H1 (cell line): ENCODE measurements around the gene NAGS. TPM values are rescaled to one million over a fixed set of nuclear protein-coding genes. Genes with fewer than 3 reads are reported as not detected.
A peak's percentile ranks its signal among the peaks of the same experiment; 100 is the strongest.

Experiments used
- CTCF ChIA-PET: fragments of 300-600 bp; sonication (Branson Sonifier 250); formaldehyde crosslinking; loops from one replicate; lab custom pipeline; 2021; ENCODE audit not compliant: partially characterized antibody; lab: Charles Lee
- POLR2A ChIA-PET: fragments of 300-600 bp; sonication (Branson Sonifier 250); formaldehyde crosslinking; loops from one replicate; lab custom pipeline; 2021; ENCODE audit warnings: inconsistent platforms; ENCODE audit not compliant: partially characterized antibody; lab: Charles Lee
- DNase-seq, 2 experiments: peaks; one replicate each; pipeline versions ENCODE4 v3.0.0 to v3.0.0-alpha.2; 2010 to 2022; ENCODE audit warnings: low spot score in 2 of 2, low read depth in 1 of 2, mixed read lengths in 1 of 2
- FAIRE-seq: peaks from 2 replicates; lab custom pipeline; 2011; peaks lifted over from hg19 to GRCh38; lab: Jason Lieb, UNC
- H2AFZ ChIP-seq: 2 replicates; pipeline ENCODE4 v1.8.1; 2012; ENCODE audit warnings: low read length, inconsistent platforms
- H2AK5ac ChIP-seq: 2 replicates; pipeline ENCODE4 v1.6.1; 2013; ENCODE audit warnings: low read depth, low read length
- H2BK120ac ChIP-seq: replicated peaks from 2 replicates; pipeline ENCODE3; 2013; ENCODE audit warnings: low read depth, low read length, inconsistent platforms
- H2BK12ac ChIP-seq: 2 replicates; pipeline ENCODE4 v1.6.1; 2013; ENCODE audit warnings: low read depth, low read length
- H2BK15ac ChIP-seq: 2 replicates; pipeline ENCODE4 v1.6.1; 2013; ENCODE audit warnings: low read length
- H2BK20ac ChIP-seq: 2 replicates; pipeline ENCODE4 v1.6.1; 2013; ENCODE audit warnings: low read length
- H2BK5ac ChIP-seq: 2 replicates; pipeline ENCODE4 v1.6.1; 2013; ENCODE audit warnings: low read depth, low read length
- H3K14ac ChIP-seq: 2 replicates; pipeline ENCODE4 v1.6.1; 2013; ENCODE audit warnings: inconsistent platforms; ENCODE audit not compliant: insufficient read length
- H3K18ac ChIP-seq: 2 replicates; pipeline ENCODE4 v1.6.1; 2013; ENCODE audit warnings: low read length; ENCODE audit errors: extremely low read depth
- H3K23ac ChIP-seq: 2 replicates; pipeline ENCODE4 v1.6.1; 2013; ENCODE audit warnings: inconsistent platforms; ENCODE audit not compliant: insufficient read length
- H3K23me2 ChIP-seq: 2 replicates; pipeline ENCODE4 v1.6.1; 2013; ENCODE audit warnings: low read depth, low read length
- H3K27ac ChIP-seq: 2 replicates; pipeline ENCODE4 v1.6.1; 2011; ENCODE audit warnings: low read depth, low read length, inconsistent platforms
- H3K27me3 ChIP-seq, 4 experiments: replicated peaks in 1 of 4; 1 replicate in 1 of 4; 2 replicates in 3 of 4; pipeline versions ENCODE4 v1.6.1 to v1.8.1; 2011 to 2013; ENCODE audit warnings: low read length in 3 of 4, mild to moderate bottlenecking in 3 of 4, inconsistent platforms in 2 of 4, mixed read lengths in 2 of 4, moderate library complexity in 1 of 4; ENCODE audit not compliant: control insufficient read depth in 3 of 4, insufficient read depth in 3 of 4; ENCODE audit errors: extremely low read depth in 1 of 4
- H3K36me3 ChIP-seq, 4 experiments: 2 replicates each; pipeline versions ENCODE4 v1.6.1 to v1.8.1; 2011 to 2013; ENCODE audit warnings: mild to moderate bottlenecking in 4 of 4, low read length in 3 of 4, moderate library complexity in 2 of 4, control low read depth in 1 of 4, inconsistent platforms in 1 of 4; ENCODE audit not compliant: insufficient read depth in 4 of 4, control insufficient read depth in 2 of 4
- H3K4ac ChIP-seq: replicated peaks from 2 replicates; pipeline ENCODE3; 2013; ENCODE audit warnings: low read length, low read depth, mixed read lengths, inconsistent platforms; ENCODE audit not compliant: insufficient read length
- H3K4me1 ChIP-seq, 4 experiments: replicated peaks in 1 of 4; 1 replicate in 1 of 4; 2 replicates in 3 of 4; pipeline versions ENCODE4 v1.6.1 to v1.8.1; 2011 to 2013; ENCODE audit warnings: low read length in 3 of 4, inconsistent platforms in 2 of 4, mixed read lengths in 1 of 4; ENCODE audit not compliant: insufficient read depth in 4 of 4, control insufficient read depth in 3 of 4
- H3K4me2 ChIP-seq, 2 experiments: 2 replicates each; pipeline versions ENCODE4 v1.6.1 to v1.8.1; 2011 to 2013; ENCODE audit warnings: low read depth in 2 of 2, low read length in 2 of 2, control low read depth in 1 of 2, inconsistent platforms in 1 of 2, mild to moderate bottlenecking in 1 of 2; ENCODE audit not compliant: insufficient read depth in 1 of 2
- H3K4me3 ChIP-seq, 4 experiments: fragments of 200-600, 300-600 bp in 1 of 4; sonication (generic), shearing (Covaris generic), sonication (Bioruptor Twin) in 1 of 4; 2 replicates each; pipeline versions ENCODE4 v1.5.1 to v1.8.1; 2011 to 2016; ENCODE audit warnings: low read length in 4 of 4, low read depth in 3 of 4, control low read depth in 2 of 4, inconsistent platforms in 2 of 4, mild to moderate bottlenecking in 2 of 4, mixed read lengths in 1 of 4, moderate library complexity in 1 of 4; ENCODE audit not compliant: insufficient read depth in 2 of 4; ENCODE audit errors: extremely low read depth in 1 of 4
- H3K56ac ChIP-seq: replicated peaks from 2 replicates; pipeline ENCODE3; 2013; ENCODE audit warnings: low read depth, mild to moderate bottlenecking, mixed read lengths, low read length, inconsistent platforms; ENCODE audit not compliant: insufficient read length
- H3K79me1 ChIP-seq: 2 replicates; pipeline ENCODE4 v1.6.1; 2013; ENCODE audit warnings: low read depth, low read length, control low read depth
- H3K79me2 ChIP-seq, 2 experiments: 2 replicates each; pipeline versions ENCODE4 v1.6.1 to v1.8.1; 2012 to 2013; ENCODE audit warnings: low read length in 2 of 2, mild to moderate bottlenecking in 2 of 2, inconsistent platforms in 1 of 2; ENCODE audit not compliant: insufficient read depth in 2 of 2, control insufficient read depth in 1 of 2
- H3K9ac ChIP-seq, 4 experiments: replicated peaks in 1 of 4; 1 replicate in 1 of 4; 2 replicates in 3 of 4; pipeline versions ENCODE4 v1.6.1 to v1.8.1; 2011 to 2013; ENCODE audit warnings: low read depth in 3 of 4, low read length in 3 of 4, control low read depth in 2 of 4, mild to moderate bottlenecking in 2 of 4, moderate library complexity in 2 of 4, inconsistent platforms in 1 of 4; ENCODE audit errors: extremely low read depth in 1 of 4
- H3K9me3 ChIP-seq, 2 experiments: 2 replicates each; pipeline versions ENCODE4 v1.6.1 to v1.8.1; 2012 to 2013; ENCODE audit warnings: mild to moderate bottlenecking in 2 of 2, moderate library complexity in 2 of 2, control low read depth in 1 of 2, inconsistent platforms in 1 of 2, low read depth in 1 of 2, low read length in 1 of 2, mixed read lengths in 1 of 2; ENCODE audit not compliant: insufficient read depth in 2 of 2
- H4K20me1 ChIP-seq, 2 experiments: replicated peaks in 1 of 2; 2 replicates each; pipeline versions ENCODE3 to v1.8.1; 2011 to 2013; ENCODE audit warnings: inconsistent platforms in 2 of 2, low read length in 2 of 2, mild to moderate bottlenecking in 1 of 2; ENCODE audit not compliant: insufficient read depth in 2 of 2, control insufficient read depth in 1 of 2
- H4K5ac ChIP-seq: 2 replicates; pipeline ENCODE4 v1.6.1; 2013; ENCODE audit warnings: low read length, low read depth, mixed read lengths, inconsistent platforms; ENCODE audit not compliant: insufficient read length
- H4K8ac ChIP-seq: 2 replicates; pipeline ENCODE4 v1.8.0; 2013; ENCODE audit warnings: mild to moderate bottlenecking, moderate library complexity, low read length, inconsistent platforms; ENCODE audit not compliant: insufficient read depth; ENCODE audit errors: extremely low read depth
- H4K91ac ChIP-seq: replicated peaks from 2 replicates; pipeline ENCODE3; 2013; ENCODE audit warnings: low read length, mixed read lengths, inconsistent platforms; ENCODE audit not compliant: insufficient read length
- EZH2 ChIP-seq: fragments of 200-600 bp; sonication (generic); IDR thresholded peaks from 2 replicates; pipeline ENCODE4 v1.7.1; 2012; ENCODE audit warnings: low read depth, mild to moderate bottlenecking, moderate library complexity, low read length, inconsistent platforms; ENCODE audit not compliant: severe bottlenecking
- RXRA ChIP-seq: IDR thresholded peaks from 2 replicates; pipeline ENCODE4 v1.6.1; 2011; ENCODE audit warnings: low read depth, mild to moderate bottlenecking, low read length, moderate library complexity; ENCODE audit not compliant: insufficient read depth
- SIN3A ChIP-seq, 2 experiments: IDR thresholded peaks in 1 of 2; conservative IDR thresholded peaks in 1 of 2; 2 replicates each; pipeline ENCODE4 v1.6.1; 2011 to 2012; ENCODE audit warnings: low read length in 2 of 2, improper control_type of control experiment in 1 of 2, low read depth in 1 of 2, mild to moderate bottlenecking in 1 of 2
- WGBS, 2 experiments: shearing (Covaris generic) in 1 of 2; methylation state at CpG; one replicate each; pipeline versions ENCODE4 v1.1.6 to v1.1.7; 2013 to 2015; ENCODE audit warnings: low lambda C conversion rate in 2 of 2, mixed read lengths in 2 of 2, inconsistent platforms in 1 of 2, low coverage in 1 of 2, missing lambda C conversion rate in 1 of 2; ENCODE audit not compliant: insufficient replicate concordance in 2 of 2, insufficient coverage in 1 of 2, insufficient read length in 1 of 2; ENCODE audit errors: extremely low coverage in 1 of 2, missing lambda C conversion rate in 1 of 2; 5-methylcytosine and 5-hydroxymethylcytosine counted together
- polyA plus RNA-seq, 7 experiments: library from polyadenylated mRNA; depleted of rRNA in 3 of 7; stranded (reverse) in 5 of 7; unstranded in 2 of 7; fragments of >200 nt in 5 of 7; fragments of 200-250 nt in 2 of 7; gene quantifications; 1 replicate in 5 of 7; 2 replicates in 1 of 7; 4 replicates in 1 of 7; pipeline versions ENCODE4 v1.2.1 to v1.2.3, GENCODE V29; 2011 to 2013; ENCODE audit warnings: missing spikeins in 2 of 7, mixed read lengths in 2 of 7
- total RNA-seq: library from RNA; stranded (reverse); fragmentation: NEBNext Ultra II Directional; extraction: Animal tissue kit (Norgen Biotek cat#: 25700); gene quantifications from 2 replicates; pipeline ENCODE4 v1.2.1, GENCODE V29; 2021
- TF ChIP-seq, protein P1 (sequence below), 3 experiments: IDR thresholded peaks; 1 replicate in 2 of 3; 2 replicates in 1 of 3; pipeline versions ENCODE4 v1.5.1 to v1.6.1; 2011; ENCODE audit warnings: low read length in 3 of 3, mild to moderate bottlenecking in 3 of 3, inconsistent platforms in 2 of 3, low read depth in 1 of 3, moderate library complexity in 1 of 3; ENCODE audit not compliant: insufficient read depth in 1 of 3; ENCODE audit errors: control extremely low read depth in 1 of 3

Gene NAGS
- total and polyA plus RNA-seq, 2 of the 8 experiments (the other 6 are each of a cell fraction or from before 2014, with no cell fraction given) = 4.0 to 5.1 TPM

DNA sequence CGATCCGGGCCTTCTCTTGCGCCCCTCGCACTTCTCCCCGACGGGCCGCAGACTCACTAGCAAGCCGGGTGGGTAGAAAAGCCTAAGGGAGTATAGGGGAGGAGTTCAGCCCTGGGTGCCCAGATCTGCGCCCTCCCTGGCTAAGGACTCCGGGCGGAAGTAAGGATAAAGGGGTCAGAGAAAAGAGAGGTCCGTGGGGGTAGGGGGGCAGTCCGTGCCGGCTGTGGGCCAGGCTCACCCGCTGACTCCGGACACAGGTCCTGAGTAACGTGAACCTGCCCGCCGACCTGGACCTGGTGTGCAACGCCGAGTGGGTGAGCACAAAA lies 1.8 kb downstream of the NAGS start:
- H2AFZ ChIP-seq = no peak overlapping the region; the same call in 1 of the 2 replicates
- no peak overlapping the region for H3K56ac ChIP-seq
- TF ChIP-seq RXRA (no peak), EZH2 (peak; percentile 44), SIN3A (conservative IDR thresholded peaks at IDR 0.05 in 1 of 2, IDR thresholded peaks at IDR 0.05 in 1 of 2; ENCODE audit: low read depth in 1 of 2, low read length in 2 of 2) (peak in 1 of 2 experiments; percentile 9; a peak in 1 of 4 replicates)
- TF ChIP-seq, protein P1, sequence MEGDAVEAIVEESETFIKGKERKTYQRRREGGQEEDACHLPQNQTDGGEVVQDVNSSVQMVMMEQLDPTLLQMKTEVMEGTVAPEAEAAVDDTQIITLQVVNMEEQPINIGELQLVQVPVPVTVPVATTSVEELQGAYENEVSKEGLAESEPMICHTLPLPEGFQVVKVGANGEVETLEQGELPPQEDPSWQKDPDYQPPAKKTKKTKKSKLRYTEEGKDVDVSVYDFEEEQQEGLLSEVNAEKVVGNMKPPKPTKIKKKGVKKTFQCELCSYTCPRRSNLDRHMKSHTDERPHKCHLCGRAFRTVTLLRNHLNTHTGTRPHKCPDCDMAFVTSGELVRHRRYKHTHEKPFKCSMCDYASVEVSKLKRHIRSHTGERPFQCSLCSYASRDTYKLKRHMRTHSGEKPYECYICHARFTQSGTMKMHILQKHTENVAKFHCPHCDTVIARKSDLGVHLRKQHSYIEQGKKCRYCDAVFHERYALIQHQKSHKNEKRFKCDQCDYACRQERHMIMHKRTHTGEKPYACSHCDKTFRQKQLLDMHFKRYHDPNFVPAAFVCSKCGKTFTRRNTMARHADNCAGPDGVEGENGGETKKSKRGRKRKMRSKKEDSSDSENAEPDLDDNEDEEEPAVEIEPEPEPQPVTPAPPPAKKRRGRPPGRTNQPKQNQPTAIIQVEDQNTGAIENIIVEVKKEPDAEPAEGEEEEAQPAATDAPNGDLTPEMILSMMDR (IDR thresholded peaks at IDR 0.05; ENCODE audit: control extremely low read depth in 1 of 3, insufficient read depth in 1 of 3, low read depth in 1 of 3, low read length in 3 of 3) = no peak
- H4K91ac ChIP-seq = peak overlapping the region; percentile 79
- peak overlapping the region; percentile 73; the same call in 1 of the 2 replicates for H4K8ac ChIP-seq
- peak overlapping the region; percentile 21 to 56 (median 42); a peak in 5 of 7 replicates for H3K9ac ChIP-seq
- peak overlapping the region; percentile 88 for H2BK12ac ChIP-seq
- H4K20me1 ChIP-seq = peaks cover 4 to 8% of the 10 kb centered on the region in 2 experiments
- peak overlapping the region; percentile 72 for H3K4ac ChIP-seq
- H3K23me2 ChIP-seq = peaks cover 32% of the 10 kb centered on the region
- peaks cover 0 to 2% (median 0%) of the 10 kb centered on the region in 4 experiments; a peak in 2 of 8 replicates for H3K36me3 ChIP-seq
- no peaks in the 10 kb centered on the region for H3K9me3 ChIP-seq
- POLR2A ChIA-PET = interaction anchor here (0.8 to 3.4 kb wide), 10 partner anchors 9 to 62 kb away, joined by 3 to 17 read pairs (median 5); partner anchors contain the start of gene TMEM101
- H3K79me1 ChIP-seq = no peaks in the 10 kb centered on the region; the same call in 1 of the 2 replicates
- peak overlapping the region; percentile 94 for H3K4me2 ChIP-seq
- H4K5ac ChIP-seq = no peak overlapping the region
- H2BK15ac ChIP-seq = peak overlapping the region; percentile 46; the same call in 1 of the 2 replicates
- H3K14ac ChIP-seq = no peak overlapping the region
- DNase-seq (no peak), FAIRE-seq (no peak)
- peak overlapping the region; percentile 88; the same call in 1 of the 2 replicates for H2BK5ac ChIP-seq
- H3K27me3 ChIP-seq = peaks cover 0 to 21% (median 17%) of the 10 kb centered on the region in 4 experiments; a peak in 6 of 7 replicates
- peak overlapping the region; percentile 59 to 86 (median 74) for H3K4me3 ChIP-seq
- 2% methylated on average over 21 of the region's 21 CpGs; no CpG with 5 or more reads in 1 of the 2 experiments for WGBS, 2 experiments
- H3K79me2 ChIP-seq = no peaks in the 10 kb centered on the region
- H2AK5ac ChIP-seq = no peak overlapping the region
- no peak overlapping the region for H3K27ac ChIP-seq
- H3K18ac ChIP-seq = peak overlapping the region; percentile 83
- H2BK20ac ChIP-seq = no peak overlapping the region
- H2BK120ac ChIP-seq = no peak overlapping the region
- peaks cover 0 to 19% (median 13%) of the 10 kb centered on the region in 4 experiments; a peak in 6 of 7 replicates for H3K4me1 ChIP-seq
- H3K23ac ChIP-seq = no peak overlapping the region
- CTCF ChIA-PET = interaction anchor here (1.5 to 7.2 kb wide), 10 partner anchors 10 to 163 kb away, joined by 5 to 67 read pairs (median 18); partner anchors contain the start of gene PPY
